ENCODE measurements around the gene MRPL17.

Gene MRPL17

GRCh38 chr11:6681949-6682348 lies 1.2 kb downstream of the MRPL17 start:
- DNase-seq = no peak

GRCh38 chr11:6681505-6681904 lies 1.6 kb downstream of the MRPL17 start:
- DNase-seq = no peak

- DNase-seq = no peak
Observed at GRCh38 chr11:6677018-6677417, 6.1 kb downstream of the MRPL17 start.

- no peak for DNase-seq
Observed at GRCh38 chr11:6674862-6675261, 8.3 kb downstream of the MRPL17 start.

- no peak for DNase-seq
Observed at GRCh38 chr11:6674219-6674597, 8.9 kb downstream of the MRPL17 start.

GRCh38 chr11:6673523-6674218 lies 9.5 kb downstream of the MRPL17 start:
- DNase-seq = no peak

- no peak for DNase-seq
Observed at GRCh38 chr11:6671991-6672390, 11.1 kb downstream of the MRPL17 start.

GRCh38 chr11:6670202-6670830 lies 12.8 kb downstream of the MRPL17 start:
- DNase-seq = no peak

GRCh38 chr11:6667733-6668374 lies 15.3 kb downstream of the MRPL17 start:
- no peak for DNase-seq

- no peak for DNase-seq
Observed at GRCh38 chr11:6666302-6667183, 16.6 kb downstream of the MRPL17 start.

- DNase-seq = no peak
Observed at GRCh38 chr11:6664551-6664950, 18.6 kb downstream of the MRPL17 start.

- no peak for DNase-seq
Observed at GRCh38 chr11:6663794-6664469, 19.2 kb downstream of the MRPL17 start.

- DNase-seq = no peak
Observed at GRCh38 chr11:6660712-6661111, 22.4 kb downstream of the MRPL17 start.

GRCh38 chr11:6658647-6659046 lies 24.5 kb downstream of the MRPL17 start:
- DNase-seq = no peak

GRCh38 chr11:6657346-6657745 lies 25.8 kb downstream of the MRPL17 start:
- no peak for DNase-seq

GRCh38 chr11:6656936-6657335 lies 26.2 kb downstream of the MRPL17 start:
- DNase-seq = no peak

GRCh38 chr11:6656584-6656915 lies 26.6 kb downstream of the MRPL17 start:
- no peak for DNase-seq

GRCh38 chr11:6655790-6656583 lies 27.2 kb downstream of the MRPL17 start, which contains the start of gene DCHS1:
DCHS1 (minus strand) TSS chr11:6655809; CDS start chr11:6641613, 14,196 bp downstream.
- DNase-seq = no peak

GRCh38 chr11:6655020-6655789 lies 27.9 kb downstream of the MRPL17 start:
- DNase-seq = no peak

- no peak for DNase-seq
Observed at GRCh38 chr11:6654281-6655019, 28.7 kb downstream of the MRPL17 start.

Data from NCI-H1694 (cell line).